ENCODE measurements around the gene MMP20.
"Not testable (repeated sequence)": the region's sequence is repeated elsewhere in the genome, so short reads cannot be mapped to it uniquely, and the experiment has no call there.

MMP20 gene

DNA sequence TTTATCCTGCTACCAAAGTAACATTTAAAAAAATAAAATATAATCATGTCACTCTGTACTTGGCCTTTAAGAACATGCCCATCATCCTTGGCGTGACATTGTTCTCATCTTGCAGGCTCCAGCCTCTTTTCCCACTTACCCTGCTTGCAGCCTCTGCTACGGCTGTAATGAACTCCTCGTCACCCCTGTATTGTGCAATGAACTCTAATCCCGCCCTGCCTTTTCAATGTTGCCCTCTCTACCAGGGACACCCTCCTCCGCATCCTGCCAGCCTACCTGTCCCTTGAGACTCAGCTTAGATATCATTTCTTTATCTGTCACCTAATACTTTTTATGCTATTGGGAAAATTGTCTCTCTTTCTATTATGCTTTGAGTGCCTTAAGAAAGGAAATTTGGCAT is 12.6 kb upstream of the MMP20 start:
- no peaks in the 10 kb centered on the region for H3K79me2 ChIP-seq
- H3K9ac ChIP-seq = no peak overlapping the region
- no peak overlapping the region for H3K4me2 ChIP-seq (ENCODE audit: low read length)
- no peaks in the 10 kb centered on the region for H3K4me1 ChIP-seq
- H2AFZ ChIP-seq = no peak overlapping the region
- no peaks in the 10 kb centered on the region for H3K27me3 ChIP-seq (ENCODE audit: control insufficient read depth, insufficient read depth, low read length)
- TF ChIP-seq, protein P1, sequence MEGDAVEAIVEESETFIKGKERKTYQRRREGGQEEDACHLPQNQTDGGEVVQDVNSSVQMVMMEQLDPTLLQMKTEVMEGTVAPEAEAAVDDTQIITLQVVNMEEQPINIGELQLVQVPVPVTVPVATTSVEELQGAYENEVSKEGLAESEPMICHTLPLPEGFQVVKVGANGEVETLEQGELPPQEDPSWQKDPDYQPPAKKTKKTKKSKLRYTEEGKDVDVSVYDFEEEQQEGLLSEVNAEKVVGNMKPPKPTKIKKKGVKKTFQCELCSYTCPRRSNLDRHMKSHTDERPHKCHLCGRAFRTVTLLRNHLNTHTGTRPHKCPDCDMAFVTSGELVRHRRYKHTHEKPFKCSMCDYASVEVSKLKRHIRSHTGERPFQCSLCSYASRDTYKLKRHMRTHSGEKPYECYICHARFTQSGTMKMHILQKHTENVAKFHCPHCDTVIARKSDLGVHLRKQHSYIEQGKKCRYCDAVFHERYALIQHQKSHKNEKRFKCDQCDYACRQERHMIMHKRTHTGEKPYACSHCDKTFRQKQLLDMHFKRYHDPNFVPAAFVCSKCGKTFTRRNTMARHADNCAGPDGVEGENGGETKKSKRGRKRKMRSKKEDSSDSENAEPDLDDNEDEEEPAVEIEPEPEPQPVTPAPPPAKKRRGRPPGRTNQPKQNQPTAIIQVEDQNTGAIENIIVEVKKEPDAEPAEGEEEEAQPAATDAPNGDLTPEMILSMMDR (IDR thresholded peaks at IDR 0.05) = no peak
- no peak overlapping the region for H3K4me3 ChIP-seq (ENCODE audit: low read depth, low read length)
- H3K9me3 ChIP-seq (ENCODE audit: control insufficient read depth, low read length) = no peaks in the 10 kb centered on the region
- no peaks in the 10 kb centered on the region for H3K36me3 ChIP-seq (ENCODE audit: control insufficient read depth, insufficient read depth, low read length)
- no peak overlapping the region for H3K27ac ChIP-seq

DNA sequence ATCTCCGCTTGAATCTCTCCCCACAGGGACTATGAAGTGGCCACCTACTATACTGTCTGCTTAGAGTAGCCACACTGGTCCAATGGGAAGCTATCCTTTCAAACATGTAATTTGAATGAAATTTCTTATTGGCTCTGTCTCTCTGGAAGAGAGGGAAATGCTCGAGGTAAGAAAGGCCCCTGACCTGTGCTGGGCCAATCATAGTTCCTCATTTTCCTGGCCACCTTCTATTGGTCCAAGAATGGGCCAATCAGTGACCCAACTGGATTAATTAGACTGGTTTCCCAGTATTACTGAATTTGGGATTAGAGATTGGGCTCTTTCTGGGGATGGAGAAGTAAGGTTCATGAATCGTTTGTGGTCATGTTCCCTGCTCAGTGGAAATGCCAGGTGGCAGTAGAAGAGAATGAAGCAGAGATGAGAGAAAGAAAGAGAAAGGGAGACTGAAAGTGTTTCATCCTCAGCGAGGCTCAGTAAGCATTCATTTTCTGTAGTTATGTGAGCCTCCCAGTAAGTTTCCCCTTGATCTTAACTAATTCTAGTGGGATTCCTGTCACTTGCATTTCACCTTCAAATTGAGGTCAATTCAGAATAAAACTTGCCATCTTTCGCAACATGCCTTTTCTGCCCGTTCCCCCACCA is 8.4 kb upstream of the MMP20 start:
- Histone ChIP-seq H3K4me2 (ENCODE audit: low read length) (no peak overlapping the region), H3K9ac (no peak overlapping the region), H3K79me2 (no peaks in the 10 kb centered on the region), H3K9me3 (ENCODE audit: control insufficient read depth, low read length) (no peaks in the 10 kb centered on the region), H2AFZ (no peak overlapping the region), H3K4me3 (ENCODE audit: low read depth, low read length) (no peak overlapping the region), H3K27ac (no peak overlapping the region), H3K36me3 (ENCODE audit: control insufficient read depth, insufficient read depth, low read length) (no peaks in the 10 kb centered on the region), H3K4me1 (no peaks in the 10 kb centered on the region), H3K27me3 (ENCODE audit: control insufficient read depth, insufficient read depth, low read length) (no peaks in the 10 kb centered on the region)
- TF ChIP-seq, protein P1 (IDR thresholded peaks at IDR 0.05) = no peak

DNA sequence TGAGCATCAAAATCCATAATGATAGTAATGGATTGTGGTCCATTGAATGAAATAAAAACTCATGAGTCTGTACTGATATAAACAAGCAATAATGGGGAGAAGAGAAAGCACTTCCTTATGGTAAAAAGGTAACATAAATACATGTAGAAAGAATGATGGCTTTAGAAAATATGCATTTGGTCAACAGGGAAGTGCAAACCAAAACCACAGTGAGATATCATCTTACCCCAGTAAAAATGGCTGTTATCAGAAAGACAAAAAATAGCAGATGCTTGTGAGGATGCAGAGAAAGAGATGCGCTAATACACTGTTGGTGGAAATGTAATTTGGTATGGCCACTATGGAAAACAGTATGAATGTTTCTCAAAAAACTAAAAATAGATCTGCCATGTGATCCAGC is 6.9 kb upstream of the MMP20 start:
- H3K9me3 ChIP-seq (ENCODE audit: control insufficient read depth, low read length) = no peaks in the 10 kb centered on the region
- no peaks in the 10 kb centered on the region for H3K79me2 ChIP-seq
- H3K4me3 ChIP-seq (ENCODE audit: low read depth, low read length) = no peak overlapping the region
- no peaks in the 10 kb centered on the region for H3K4me1 ChIP-seq
- H3K36me3 ChIP-seq (ENCODE audit: control insufficient read depth, insufficient read depth, low read length) = no peaks in the 10 kb centered on the region
- no peak overlapping the region for H3K4me2 ChIP-seq (ENCODE audit: low read length)
- no peaks in the 10 kb centered on the region for H3K27me3 ChIP-seq (ENCODE audit: control insufficient read depth, insufficient read depth, low read length)
- TF ChIP-seq, protein P1 (IDR thresholded peaks at IDR 0.05) = no peak
- H3K9ac ChIP-seq = no peak overlapping the region
- H2AFZ ChIP-seq = no peak overlapping the region
- H3K27ac ChIP-seq = no peak overlapping the region

DNA sequence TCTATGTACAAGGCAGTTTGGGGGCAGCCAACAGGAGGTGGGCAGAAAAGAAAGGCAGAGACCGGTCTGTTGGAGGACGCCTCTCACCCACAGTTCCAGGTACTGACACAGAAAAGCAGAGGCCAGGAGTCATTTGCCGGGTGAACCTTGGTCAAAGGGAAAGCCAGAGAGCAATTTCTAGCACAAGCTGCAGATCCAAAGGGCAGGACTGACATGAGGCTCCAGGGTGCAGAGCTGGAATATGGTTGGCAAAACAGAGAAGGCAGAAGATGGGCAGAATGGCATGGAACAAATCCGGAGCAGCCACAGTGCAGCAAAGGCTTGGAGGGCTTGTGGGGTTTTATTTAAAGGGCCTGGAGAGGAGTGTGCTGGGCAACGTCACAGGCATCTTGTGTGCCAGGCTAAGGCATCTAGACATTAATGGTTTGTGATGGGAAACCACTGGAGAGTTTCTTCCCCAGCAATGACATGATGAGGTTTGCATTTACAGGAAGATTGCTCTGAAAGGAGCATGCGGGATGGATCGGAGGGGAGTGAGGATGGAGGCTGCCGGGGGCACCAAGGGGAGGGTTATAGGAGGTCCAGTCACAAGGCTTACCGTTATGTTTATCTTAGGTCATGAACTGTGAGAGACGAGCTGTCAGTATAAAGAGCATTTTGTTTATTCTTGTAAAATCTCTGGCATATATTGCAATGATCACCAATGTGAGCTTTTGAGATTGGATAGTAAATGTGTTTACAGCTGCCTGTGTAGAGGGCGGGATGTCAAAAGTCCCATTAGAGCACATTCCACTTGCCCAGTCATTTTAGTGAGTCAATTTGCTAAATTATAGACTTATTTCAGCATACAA is 5.7 kb upstream of the MMP20 start:
- H2AFZ ChIP-seq = no peak overlapping the region
- H3K9me3 ChIP-seq (ENCODE audit: control insufficient read depth, low read length) = no peaks in the 10 kb centered on the region
- no peak overlapping the region for H3K4me3 ChIP-seq (ENCODE audit: low read depth, low read length)
- no peaks in the 10 kb centered on the region for H3K27me3 ChIP-seq (ENCODE audit: control insufficient read depth, insufficient read depth, low read length)
- H3K4me2 ChIP-seq (ENCODE audit: low read length) = no peak overlapping the region
- H3K27ac ChIP-seq = no peak overlapping the region
- H3K79me2 ChIP-seq = no peaks in the 10 kb centered on the region
- no peaks in the 10 kb centered on the region for H3K4me1 ChIP-seq
- H3K36me3 ChIP-seq (ENCODE audit: control insufficient read depth, insufficient read depth, low read length) = no peaks in the 10 kb centered on the region
- TF ChIP-seq, protein P1 (IDR thresholded peaks at IDR 0.05) = no peak
- H3K9ac ChIP-seq = no peak overlapping the region

DNA sequence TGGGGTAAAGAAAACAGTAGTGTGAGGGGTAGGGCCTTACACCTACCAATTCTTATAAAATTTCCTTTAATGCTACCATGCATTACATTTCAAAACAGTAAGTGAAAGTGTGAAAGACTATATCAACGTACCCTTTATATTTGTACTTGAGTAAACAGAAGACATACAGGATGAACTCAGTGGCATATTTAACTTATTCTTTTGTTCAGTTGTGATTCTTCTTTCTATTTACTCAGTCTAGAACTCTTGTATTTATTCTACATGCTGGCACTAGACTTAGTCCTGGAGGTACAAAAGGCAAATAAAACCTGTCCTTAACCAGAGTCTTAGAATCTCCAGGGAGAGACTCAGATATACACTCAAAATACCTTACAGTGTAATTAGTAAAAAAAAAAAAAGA is 4.8 kb upstream of the MMP20 start:
- not testable (repeated sequence) for H3K36me3 ChIP-seq (ENCODE audit: control insufficient read depth, insufficient read depth, low read length); H3K27me3 ChIP-seq (ENCODE audit: control insufficient read depth, insufficient read depth, low read length); H3K9ac ChIP-seq; H3K9me3 ChIP-seq (ENCODE audit: control insufficient read depth, low read length); H3K27ac ChIP-seq; H3K4me1 ChIP-seq; H3K79me2 ChIP-seq; H2AFZ ChIP-seq; H3K4me3 ChIP-seq (ENCODE audit: low read depth, low read length); H3K4me2 ChIP-seq (ENCODE audit: low read length)
